ENCODE measurements around the gene ZAP70.

Gene ZAP70

GRCh38 chr2:97718051-97718882, 4.9 kb downstream of the ZAP70 start:
- no peak for DNase-seq

GRCh38 chr2:97718942-97719341, 5.6 kb downstream of the ZAP70 start:
- no peak for DNase-seq

GRCh38 chr2:97719362-97720155, 6.2 kb downstream of the ZAP70 start:
- no peak for DNase-seq

- no peak for DNase-seq
Observed at GRCh38 chr2:97720746-97721145, 7.4 kb downstream of the ZAP70 start.

GRCh38 chr2:97722227-97722626, 8.9 kb downstream of the ZAP70 start:
- DNase-seq = no peak

- no peak for DNase-seq
Observed at GRCh38 chr2:97723156-97724072, 10.0 kb downstream of the ZAP70 start.

- no peak for DNase-seq
Observed at GRCh38 chr2:97724073-97724410, 10.7 kb downstream of the ZAP70 start.

- DNase-seq = no peak
Observed at GRCh38 chr2:97724501-97724900, 11.1 kb downstream of the ZAP70 start.

GRCh38 chr2:97724946-97725688, 11.7 kb downstream of the ZAP70 start:
- DNase-seq = no peak

GRCh38 chr2:97726261-97727064, 13.1 kb downstream of the ZAP70 start:
- DNase-seq = no peak

- DNase-seq = no peak
Observed at GRCh38 chr2:97727296-97727695, 13.9 kb downstream of the ZAP70 start.

- peak; percentile 45 for DNase-seq
Observed at GRCh38 chr2:97728091-97728731, 14.8 kb downstream of the ZAP70 start.

- no peak for DNase-seq
Observed at GRCh38 chr2:97730245-97730644, 16.9 kb downstream of the ZAP70 start.

GRCh38 chr2:97731274-97732020, 18.1 kb downstream of the ZAP70 start:
- DNase-seq = no peak

- no peak for DNase-seq
Observed at GRCh38 chr2:97732436-97733340, 19.3 kb downstream of the ZAP70 start.

GRCh38 chr2:97733341-97734035, 20.1 kb downstream of the ZAP70 start:
- no peak for DNase-seq

GRCh38 chr2:97734061-97735051, 21.0 kb downstream of the ZAP70 start:
- no peak for DNase-seq
